DOHH2 (cell line): ENCODE data around the gene P3H2.

ENCODE experiments used
- EZH2phosphoT487 ChIP-seq: fragments of 200-600 bp; sonication (generic); IDR thresholded peaks from 2 replicates; pipeline ENCODE4 v1.6.1; 2017; ENCODE audit warnings: borderline replicate concordance, mild to moderate bottlenecking, antibody characterized with exemption, low read length, moderate library complexity, mixed read lengths
- TF ChIP-seq, protein P1 (sequence below): fragments of 200-600 bp; sonication (generic); IDR thresholded peaks from one replicate; pipeline ENCODE4 v1.5.1; 2014; ENCODE audit warnings: antibody characterized with exemption, mild to moderate bottlenecking, low read depth, low read length; ENCODE audit not compliant: poor library complexity, severe bottlenecking

- TF ChIP-seq, protein P1, sequence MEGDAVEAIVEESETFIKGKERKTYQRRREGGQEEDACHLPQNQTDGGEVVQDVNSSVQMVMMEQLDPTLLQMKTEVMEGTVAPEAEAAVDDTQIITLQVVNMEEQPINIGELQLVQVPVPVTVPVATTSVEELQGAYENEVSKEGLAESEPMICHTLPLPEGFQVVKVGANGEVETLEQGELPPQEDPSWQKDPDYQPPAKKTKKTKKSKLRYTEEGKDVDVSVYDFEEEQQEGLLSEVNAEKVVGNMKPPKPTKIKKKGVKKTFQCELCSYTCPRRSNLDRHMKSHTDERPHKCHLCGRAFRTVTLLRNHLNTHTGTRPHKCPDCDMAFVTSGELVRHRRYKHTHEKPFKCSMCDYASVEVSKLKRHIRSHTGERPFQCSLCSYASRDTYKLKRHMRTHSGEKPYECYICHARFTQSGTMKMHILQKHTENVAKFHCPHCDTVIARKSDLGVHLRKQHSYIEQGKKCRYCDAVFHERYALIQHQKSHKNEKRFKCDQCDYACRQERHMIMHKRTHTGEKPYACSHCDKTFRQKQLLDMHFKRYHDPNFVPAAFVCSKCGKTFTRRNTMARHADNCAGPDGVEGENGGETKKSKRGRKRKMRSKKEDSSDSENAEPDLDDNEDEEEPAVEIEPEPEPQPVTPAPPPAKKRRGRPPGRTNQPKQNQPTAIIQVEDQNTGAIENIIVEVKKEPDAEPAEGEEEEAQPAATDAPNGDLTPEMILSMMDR, result no peak
- TF ChIP-seq EZH2phosphoT487, result no peak
These were observed 49.2 kb upstream of the P3H2 start for GRCh38 chr3:190169877-190170276.
